ENCODE data around the gene DGKQ. TPM values are rescaled to one million over a fixed set of nuclear protein-coding genes. Genes with fewer than 3 reads are reported as not detected.

Gene DGKQ
- total RNA-seq, 6 experiments from 2014 or later, result 4.6 to 10.5 (median 5.7) TPM

DNA sequence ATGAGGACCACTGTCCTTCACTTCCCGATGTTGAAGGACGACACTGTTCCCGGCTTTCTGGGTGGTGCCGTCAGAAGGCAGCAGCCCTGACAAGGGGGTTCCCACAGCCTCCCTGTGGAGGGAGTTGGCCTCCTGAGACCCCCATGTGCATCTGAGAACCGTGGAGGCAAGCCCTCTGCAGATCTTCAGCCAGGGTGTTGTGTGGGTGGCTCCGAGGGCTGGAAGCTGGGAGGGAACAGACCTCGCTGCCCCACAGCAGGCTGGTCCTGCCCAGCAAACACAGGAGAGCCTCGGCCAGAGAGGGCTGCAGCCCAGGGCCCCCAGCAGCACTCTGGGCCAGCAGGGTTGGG is 16.2 kb downstream of the DGKQ start:
- no peak overlapping the region for H3K4me3 ChIP-seq
- no peak for ATAC-seq
- H3K4me1 ChIP-seq, result no peaks in the 10 kb centered on the region
- H3K27me3 ChIP-seq, result no peaks in the 10 kb centered on the region
- WGBS (ENCODE audit: insufficient coverage, low coverage, low lambda C conversion rate, missing lambda C conversion rate), result 87% methylated on average over 3 of the region's 8 CpGs
- intact Hi-C loops (cut with DNase I), result no loop called here
- H3K36me3 ChIP-seq, result peaks cover 0 to 7% (median 0%) of the 10 kb centered on the region in 4 donors
- TF ChIP-seq, protein P1, sequence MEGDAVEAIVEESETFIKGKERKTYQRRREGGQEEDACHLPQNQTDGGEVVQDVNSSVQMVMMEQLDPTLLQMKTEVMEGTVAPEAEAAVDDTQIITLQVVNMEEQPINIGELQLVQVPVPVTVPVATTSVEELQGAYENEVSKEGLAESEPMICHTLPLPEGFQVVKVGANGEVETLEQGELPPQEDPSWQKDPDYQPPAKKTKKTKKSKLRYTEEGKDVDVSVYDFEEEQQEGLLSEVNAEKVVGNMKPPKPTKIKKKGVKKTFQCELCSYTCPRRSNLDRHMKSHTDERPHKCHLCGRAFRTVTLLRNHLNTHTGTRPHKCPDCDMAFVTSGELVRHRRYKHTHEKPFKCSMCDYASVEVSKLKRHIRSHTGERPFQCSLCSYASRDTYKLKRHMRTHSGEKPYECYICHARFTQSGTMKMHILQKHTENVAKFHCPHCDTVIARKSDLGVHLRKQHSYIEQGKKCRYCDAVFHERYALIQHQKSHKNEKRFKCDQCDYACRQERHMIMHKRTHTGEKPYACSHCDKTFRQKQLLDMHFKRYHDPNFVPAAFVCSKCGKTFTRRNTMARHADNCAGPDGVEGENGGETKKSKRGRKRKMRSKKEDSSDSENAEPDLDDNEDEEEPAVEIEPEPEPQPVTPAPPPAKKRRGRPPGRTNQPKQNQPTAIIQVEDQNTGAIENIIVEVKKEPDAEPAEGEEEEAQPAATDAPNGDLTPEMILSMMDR (IDR thresholded peaks at IDR 0.05), result no peak
- TF ChIP-seq POLR2A (IDR thresholded peaks at IDR 0.05), result no peak
- no peaks in the 10 kb centered on the region for H3K9me3 ChIP-seq
- no peak for DNase-seq
- no peak overlapping the region for H3K27ac ChIP-seq

DNA sequence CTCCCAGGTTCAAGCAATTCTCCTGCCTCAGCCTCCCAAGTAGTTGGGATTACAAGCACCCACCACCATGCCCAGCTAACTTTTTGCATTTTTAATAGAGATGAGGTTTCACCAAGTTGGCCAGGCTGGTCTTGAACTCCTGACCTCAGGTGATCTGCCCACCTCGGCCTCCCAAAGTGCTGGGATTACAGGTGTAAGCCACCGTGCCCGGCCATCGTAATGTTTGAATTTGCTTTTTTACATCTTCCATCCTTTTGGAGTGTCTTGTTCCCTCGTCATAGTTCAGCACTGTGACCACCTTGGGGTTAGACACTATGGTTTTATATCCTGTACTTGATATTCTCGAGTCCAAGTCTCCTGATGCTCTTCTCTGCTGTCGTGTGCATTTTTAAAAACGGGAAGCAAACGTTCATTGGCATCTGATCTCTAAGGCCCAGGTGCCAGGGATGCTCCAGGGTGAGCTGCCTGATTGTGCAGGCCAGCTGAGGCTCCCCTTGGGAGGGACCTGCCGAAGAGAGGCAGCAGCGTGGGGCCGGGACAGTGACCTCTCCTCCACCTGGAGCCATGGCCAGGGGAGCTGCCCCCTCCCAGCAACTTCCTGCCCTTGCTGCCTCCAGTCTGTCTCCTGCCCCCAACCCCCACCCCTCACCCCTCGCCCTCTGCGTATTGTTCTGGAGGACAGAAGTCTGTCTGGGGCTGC is 16.7 kb downstream of the DGKQ start:
- DNase-seq (no peak), ATAC-seq (no peak)
- TF ChIP-seq, protein P1 (IDR thresholded peaks at IDR 0.05), result no peak
- TF ChIP-seq POLR2A (IDR thresholded peaks at IDR 0.05), result no peak
- Histone ChIP-seq H3K4me3 (no peak overlapping the region), H3K27me3 (no peaks in the 10 kb centered on the region), H3K36me3 (peaks cover 0 to 4% (median 0%) of the 10 kb centered on the region in 4 donors), H3K4me1 (no peaks in the 10 kb centered on the region), H3K27ac (no peak overlapping the region), H3K9me3 (no peaks in the 10 kb centered on the region)
- whole genome bisulfite sequencing (ENCODE audit: insufficient coverage, low coverage, low lambda C conversion rate, missing lambda C conversion rate), result 77% methylated on average over 11 of the region's 14 CpGs
- intact Hi-C loops (cut with DNase I), result no loop called here

DNA sequence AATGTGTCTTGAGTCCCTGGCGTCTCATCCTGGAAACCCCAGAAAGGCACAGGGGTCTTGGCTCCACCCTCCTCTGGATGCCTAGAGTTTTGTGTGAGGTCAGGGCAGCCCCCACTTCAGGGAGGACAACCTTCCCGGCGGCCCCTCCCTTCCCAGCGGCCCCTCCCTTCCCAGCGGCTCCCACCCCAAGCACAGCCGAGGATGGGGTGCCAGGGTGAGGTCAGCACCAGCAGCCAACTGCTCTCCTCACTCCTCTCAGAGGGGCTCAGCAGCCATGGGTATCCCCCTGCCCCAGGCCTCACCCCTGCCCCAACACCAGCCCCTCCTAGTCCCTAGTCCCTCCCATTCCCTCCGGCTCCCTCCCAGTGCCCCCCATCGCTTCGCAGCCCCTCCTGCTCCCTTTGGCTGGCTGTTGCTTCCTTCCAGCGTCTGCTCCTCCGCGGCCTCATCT is 17.4 kb downstream of the DGKQ start:
- intact Hi-C loops (cut with DNase I), result no loop called here
- Histone ChIP-seq H3K9me3 (no peaks in the 10 kb centered on the region), H3K4me1 (no peaks in the 10 kb centered on the region), H3K4me3 (no peak overlapping the region), H3K27ac (no peak overlapping the region), H3K36me3 (peaks cover 0 to 4% (median 0%) of the 10 kb centered on the region in 4 donors), H3K27me3 (no peaks in the 10 kb centered on the region)
- TF ChIP-seq, protein P1 (IDR thresholded peaks at IDR 0.05), result no peak
- TF ChIP-seq POLR2A (IDR thresholded peaks at IDR 0.05), result no peak
- ATAC-seq (no peak), DNase-seq (no peak)
- 94% methylated on average over 7 of the region's 12 CpGs for WGBS (ENCODE audit: insufficient coverage, low coverage, low lambda C conversion rate, missing lambda C conversion rate)

DNA sequence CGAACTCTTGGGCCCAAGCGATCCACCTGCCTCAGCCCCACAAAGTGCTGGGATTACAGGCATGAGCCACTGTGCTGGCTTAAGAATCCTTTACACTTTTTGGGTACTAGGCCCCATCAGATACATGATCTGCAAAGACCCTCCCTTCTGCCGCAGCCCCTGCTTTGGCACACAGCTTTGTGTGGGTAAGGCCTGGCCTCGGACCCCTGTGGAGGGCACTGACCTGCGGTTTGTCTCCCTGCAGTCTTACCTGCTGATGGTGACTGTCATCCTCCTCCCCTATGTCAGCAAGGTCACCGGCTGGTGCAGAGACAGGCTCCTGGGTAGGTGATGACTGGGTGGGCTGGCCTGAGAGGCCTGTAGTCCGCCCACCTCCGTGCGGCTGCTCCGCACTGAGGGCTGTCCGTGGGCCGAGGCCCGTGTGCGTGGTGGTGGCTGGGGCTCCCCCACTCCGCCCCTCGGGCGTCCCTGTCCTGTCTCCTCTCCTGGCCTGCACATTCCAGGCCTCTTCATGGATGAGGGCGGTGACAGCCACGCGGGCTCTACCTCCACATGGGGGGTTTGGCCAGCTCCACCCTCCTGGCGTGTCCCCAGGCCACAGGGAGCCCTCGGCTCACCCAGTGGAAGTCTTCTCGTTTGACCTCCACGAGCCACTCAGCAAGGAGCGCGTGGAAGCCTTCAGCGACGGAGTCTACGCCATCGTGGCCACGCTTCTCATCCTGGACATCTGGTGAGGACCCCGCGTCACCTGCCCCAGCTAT is 18.0 kb downstream of the DGKQ start:
- no peaks in the 10 kb centered on the region for H3K4me1 ChIP-seq
- H3K9me3 ChIP-seq, result no peaks in the 10 kb centered on the region
- no peak overlapping the region for H3K4me3 ChIP-seq
- no peak overlapping the region for H3K27ac ChIP-seq
- TF ChIP-seq POLR2A (IDR thresholded peaks at IDR 0.05), result no peak
- TF ChIP-seq, protein P1 (IDR thresholded peaks at IDR 0.05), result no peak
- intact Hi-C loops (cut with DNase I), result no loop called here
- DNase-seq (peak in 1 of 3 donors; percentile 36), ATAC-seq (no peak)
- 100% methylated on average over 3 of the region's 33 CpGs for WGBS (ENCODE audit: insufficient coverage, low coverage, low lambda C conversion rate, missing lambda C conversion rate)
- H3K27me3 ChIP-seq, result no peaks in the 10 kb centered on the region
- peaks cover 0 to 4% (median 0%) of the 10 kb centered on the region in 4 donors for H3K36me3 ChIP-seq
